Neural cell (in vitro differentiated cells): ENCODE data around the gene HLA-A.

ENCODE experiments used
- CTCF ChIP-seq: fragments of 450-650 bp; IDR thresholded peaks from 2 replicates; pipeline ENCODE4 v1.5.1; 2014; ENCODE audit warnings: antibody characterized with exemption, mild to moderate bottlenecking, moderate library complexity; ENCODE audit not compliant: poor library complexity, severe bottlenecking
- EZH2 ChIP-seq: fragments of 200-600, 300-800 bp; shearing (Covaris generic), sonication (generic); IDR thresholded peaks from 2 replicates; pipeline ENCODE4 v1.6.1; 2014; ENCODE audit warnings: antibody characterized with exemption, low read length, borderline replicate concordance, mild to moderate bottlenecking; ENCODE audit not compliant: insufficient read depth, poor library complexity, severe bottlenecking
- POLR2AphosphoS5 ChIP-seq: IDR thresholded peaks from 2 replicates; pipeline ENCODE4 v1.6.1; 2012

- no peak for TF ChIP-seq CTCF
- no peak for TF ChIP-seq POLR2AphosphoS5
- no peak for TF ChIP-seq EZH2
Measured at GRCh38 chr6:29919506-29920445, 22.6 kb upstream of the HLA-A start.
